NOMO-1 treated with dmso at 0.1 percent for 144 hours (cell line): ENCODE data around the gene DUSP2.
"Not testable (repeated sequence)": the region's sequence is repeated elsewhere in the genome, so short reads cannot be mapped to it uniquely, and the experiment has no call there.

Experiments used
- DNase-seq: peaks from one replicate; lab custom pipeline; 2025; ENCODE audit not compliant: unreplicated experiment; lab: John Stamatoyannopoulos, UW

The DUSP2 gene

DNA sequence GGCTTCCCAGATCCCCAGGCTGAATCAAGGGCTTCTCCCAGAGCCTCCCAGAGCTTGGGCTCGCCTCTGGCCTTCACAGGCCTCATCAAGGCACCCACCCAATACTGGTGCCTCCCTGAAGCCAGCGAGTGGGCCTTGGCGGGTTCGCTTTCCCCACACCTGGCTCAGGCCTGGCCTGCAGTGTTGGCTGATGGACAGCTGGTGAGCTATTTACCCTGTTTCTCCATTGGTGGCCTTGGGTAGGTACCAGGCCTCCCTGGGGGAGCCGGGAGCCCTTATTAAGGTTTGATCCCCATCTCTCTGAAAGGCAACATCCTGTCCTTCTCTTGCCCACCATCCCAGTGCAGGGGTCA, 18.2 kb upstream of the DUSP2 start:
- DNase-seq, result no peak

DNA sequence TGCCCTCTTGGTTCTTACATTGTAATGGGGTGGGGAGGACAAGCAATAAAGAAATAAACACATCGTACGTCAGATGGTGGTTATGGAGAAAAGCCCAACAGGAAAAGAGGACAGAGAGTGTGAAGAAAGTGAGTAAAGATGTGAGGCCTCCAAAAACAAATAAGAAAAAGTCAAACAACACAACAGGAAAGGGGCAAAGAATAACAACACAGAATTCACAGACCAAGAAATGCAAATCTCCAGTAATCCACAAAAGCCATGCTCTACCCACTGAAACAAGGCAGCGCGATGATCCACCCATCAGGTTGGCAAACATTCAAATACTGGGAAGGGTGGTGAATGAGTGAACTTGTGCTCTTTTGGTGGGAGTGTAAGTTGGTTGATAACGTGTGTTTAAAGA, 16.7 kb upstream of the DUSP2 start:
- no peak for DNase-seq

- not testable (repeated sequence) for DNase-seq
Measured at GRCh38 chr2:96160366-96160765, 15.1 kb upstream of the DUSP2 start.

GRCh38 chr2:96159084-96159830, 14.0 kb upstream of the DUSP2 start:
- DNase-seq, result no peak

DNA sequence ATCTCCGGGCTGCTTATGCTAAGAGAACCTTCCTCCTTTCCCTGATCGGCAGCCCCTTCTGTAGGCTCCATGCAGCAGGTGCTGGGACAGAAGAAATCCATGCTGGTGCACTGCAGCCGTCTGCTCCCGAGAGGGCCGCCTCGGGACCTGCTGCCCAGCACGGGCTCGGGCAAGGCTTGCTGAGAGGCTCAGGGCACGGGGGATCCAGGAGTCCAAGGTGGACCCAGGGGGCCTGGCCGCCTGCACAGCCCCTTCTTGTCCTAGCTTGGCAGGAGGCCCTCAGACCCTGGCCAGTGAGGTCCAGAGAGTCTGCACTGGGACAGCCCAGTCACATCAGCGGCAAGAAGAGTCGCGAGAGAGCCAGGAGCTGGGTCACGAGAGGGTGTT, 13.3 kb upstream of the DUSP2 start:
- no peak for DNase-seq

DNA sequence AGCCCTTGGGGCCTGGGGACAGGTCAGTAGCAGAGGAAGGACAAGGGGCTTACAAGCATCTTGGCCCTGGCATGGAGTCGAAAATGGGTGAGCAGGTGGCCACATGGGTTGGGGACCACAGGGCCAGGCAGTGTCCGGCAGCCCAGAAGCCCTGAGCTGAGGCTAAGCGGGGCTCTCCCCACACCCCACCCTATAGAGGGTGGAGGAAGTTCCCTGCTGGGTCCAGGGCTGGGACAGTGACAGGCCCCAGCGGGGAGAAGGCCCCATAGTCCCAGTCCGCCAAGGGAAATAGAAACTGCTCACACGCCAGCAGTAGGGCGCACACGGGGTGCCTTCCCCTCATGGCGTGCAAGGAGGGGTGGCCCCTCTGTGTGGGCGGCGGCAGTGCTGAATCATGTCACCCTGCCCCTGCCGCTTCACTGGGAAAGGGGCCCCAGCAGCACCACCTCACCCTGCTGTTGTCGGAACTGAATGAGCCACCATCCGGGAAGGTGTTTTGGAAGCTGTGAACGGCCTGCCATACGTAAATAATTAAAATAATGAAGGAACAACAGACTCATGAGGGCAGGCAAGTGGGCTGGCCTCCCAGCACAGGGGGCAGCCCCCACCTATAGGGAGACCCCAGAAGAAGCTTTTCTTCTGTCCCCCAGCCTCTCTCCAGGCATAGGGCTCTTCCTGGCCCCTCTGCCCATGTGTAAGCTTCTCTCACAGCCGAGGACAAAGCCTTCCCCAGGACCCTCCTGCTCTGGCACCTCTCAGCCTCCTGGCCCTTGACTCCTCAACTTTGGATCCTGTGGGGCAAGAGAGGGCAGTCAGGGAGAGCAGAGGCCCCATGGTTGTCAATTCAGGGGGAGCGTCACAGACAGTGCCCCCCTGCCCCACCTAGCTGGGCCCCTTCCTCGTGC, 12.7 kb upstream of the DUSP2 start:
- no peak for DNase-seq

- DNase-seq, result no peak
Measured at GRCh38 chr2:96156926-96157648, 11.8 kb upstream of the DUSP2 start.

DNA sequence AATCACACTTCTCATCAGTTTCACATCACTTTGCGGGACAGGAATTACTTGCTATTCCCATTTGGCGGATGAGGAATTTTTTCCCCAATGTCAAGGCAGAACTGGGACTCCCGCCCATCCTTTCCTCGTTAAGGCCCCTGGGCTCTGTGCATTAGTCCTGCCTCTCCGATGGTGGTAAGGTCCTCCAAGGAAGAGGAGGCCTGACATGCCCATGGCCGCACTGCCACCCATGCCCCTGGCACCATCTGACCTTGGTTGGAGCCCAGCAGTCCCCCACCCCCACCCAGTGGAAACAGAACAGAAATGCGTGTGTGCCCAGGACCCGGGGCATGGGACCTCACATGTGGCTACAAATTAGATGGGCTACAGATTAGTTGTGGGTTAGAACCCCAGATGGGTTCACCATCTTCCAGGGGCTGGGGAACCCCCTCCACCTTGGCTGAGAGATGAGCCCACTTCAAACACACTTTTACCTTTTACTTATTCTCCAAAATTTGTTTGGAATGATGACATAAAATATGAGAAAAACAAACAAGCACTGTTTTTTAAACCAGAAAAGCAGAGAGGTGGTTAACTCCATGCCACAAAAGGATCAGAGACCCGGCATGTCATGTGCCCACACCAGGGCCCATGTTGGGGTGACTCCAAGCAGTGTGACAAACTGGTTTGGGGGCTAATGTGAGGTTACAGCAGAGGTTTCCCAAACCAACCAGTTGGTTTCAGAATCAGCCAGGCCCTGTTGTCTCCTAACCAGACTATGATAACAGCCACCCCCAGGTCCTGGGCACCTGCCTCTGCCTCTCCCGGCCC, 11.0 kb upstream of the DUSP2 start:
- no peak for DNase-seq

GRCh38 chr2:96154506-96155380, 9.5 kb upstream of the DUSP2 start:
- no peak for DNase-seq

- DNase-seq, result no peak
Measured at GRCh38 chr2:96153991-96154431, 8.8 kb upstream of the DUSP2 start.

DNA sequence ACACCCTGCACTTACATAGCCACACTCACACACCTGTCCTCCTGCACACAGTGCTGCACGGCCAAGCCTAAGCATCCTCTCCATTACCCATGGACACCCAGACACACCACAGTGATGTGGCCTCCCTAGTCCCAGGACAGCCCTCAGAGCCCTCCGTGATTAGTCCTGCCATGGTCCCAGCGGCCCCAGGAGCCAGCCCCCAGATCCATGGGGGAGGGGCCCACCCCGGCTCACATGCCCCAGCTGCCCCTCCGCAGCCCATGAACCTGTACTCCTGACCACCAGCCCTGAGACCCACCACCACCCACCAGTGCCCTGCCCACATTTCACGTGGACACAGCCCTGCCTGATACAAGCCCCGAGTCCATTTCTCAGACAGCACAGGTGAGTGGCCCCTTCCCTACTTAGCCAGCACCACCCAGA, 8.1 kb upstream of the DUSP2 start:
- DNase-seq, result no peak

DNA sequence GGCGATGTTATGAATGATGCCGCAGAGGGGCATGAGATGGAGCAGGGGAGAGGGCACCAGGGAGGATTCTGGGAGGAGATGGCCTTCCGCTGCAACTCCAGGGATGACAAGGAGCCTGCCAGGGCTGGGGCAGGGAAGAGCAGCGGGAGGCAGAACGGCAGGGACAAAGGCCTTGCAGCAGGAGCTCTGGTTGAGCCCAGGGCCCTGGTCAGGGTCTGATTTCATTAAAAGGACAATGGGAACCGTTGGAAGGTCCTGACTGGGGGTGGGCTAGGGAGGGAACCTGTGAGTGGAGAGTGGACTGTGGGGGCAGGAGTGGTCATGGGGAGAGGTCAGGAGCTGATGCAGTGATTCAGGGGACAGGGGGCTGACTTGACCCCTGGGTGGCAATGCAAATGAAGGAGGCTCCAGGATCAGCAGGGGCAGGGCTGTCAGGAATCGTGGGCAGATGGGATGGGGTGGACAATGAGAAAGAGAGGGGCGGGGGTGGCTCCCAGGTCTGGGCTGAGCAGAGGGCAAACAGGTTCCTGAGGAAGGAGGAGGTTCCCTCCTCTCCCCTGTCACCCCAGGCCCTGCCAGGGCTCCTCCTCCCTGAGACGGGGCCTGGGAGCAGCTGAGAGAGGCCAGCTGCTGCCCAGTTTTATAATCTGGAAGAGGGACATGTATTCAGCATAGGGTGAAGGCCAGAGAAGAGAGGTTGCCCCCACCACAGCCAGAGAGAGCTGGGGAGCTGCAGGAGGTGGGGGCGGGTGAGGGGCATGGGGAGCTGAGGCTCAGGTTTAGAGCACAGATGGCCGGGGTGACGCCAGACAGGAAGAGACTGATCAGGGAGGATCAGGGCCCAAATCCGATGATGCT, 7.3 kb upstream of the DUSP2 start:
- DNase-seq, result no peak

DNA sequence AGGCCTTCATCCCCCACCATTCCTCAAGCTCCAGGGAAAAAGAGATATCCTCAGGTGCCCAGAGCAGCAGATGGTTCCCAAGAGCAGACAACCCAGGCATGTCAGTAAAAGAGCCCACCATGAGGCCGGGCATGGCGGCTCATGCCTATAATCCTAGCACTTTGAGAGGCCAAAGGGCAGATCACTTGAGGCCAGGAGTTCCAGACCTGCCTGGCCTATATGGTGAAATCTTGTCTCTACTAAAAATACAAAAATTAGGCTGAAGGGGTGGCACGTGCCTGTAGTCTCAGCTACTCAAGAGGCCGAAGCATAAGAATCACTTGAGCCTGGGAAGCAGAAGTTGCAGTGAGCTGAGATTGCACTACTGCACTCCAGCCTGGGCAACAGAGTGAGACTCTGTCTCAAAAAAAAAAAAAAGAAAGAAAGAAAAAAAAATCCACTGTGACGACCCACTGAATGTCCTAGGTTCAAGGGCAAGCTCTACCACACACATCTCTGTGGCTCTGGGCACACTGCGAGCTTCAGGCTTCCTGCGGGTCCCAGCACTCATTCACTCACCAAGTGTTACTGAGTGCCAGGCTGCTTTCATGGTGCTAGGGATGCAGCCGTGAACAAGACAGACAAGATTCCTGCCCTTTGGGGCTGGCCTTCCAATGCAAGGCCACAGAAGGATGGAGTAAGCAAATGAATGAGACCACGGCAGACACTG, 6.5 kb upstream of the DUSP2 start:
- DNase-seq, result no peak

GRCh38 chr2:96150791-96151594, 5.8 kb upstream of the DUSP2 start:
- no peak for DNase-seq

DNA sequence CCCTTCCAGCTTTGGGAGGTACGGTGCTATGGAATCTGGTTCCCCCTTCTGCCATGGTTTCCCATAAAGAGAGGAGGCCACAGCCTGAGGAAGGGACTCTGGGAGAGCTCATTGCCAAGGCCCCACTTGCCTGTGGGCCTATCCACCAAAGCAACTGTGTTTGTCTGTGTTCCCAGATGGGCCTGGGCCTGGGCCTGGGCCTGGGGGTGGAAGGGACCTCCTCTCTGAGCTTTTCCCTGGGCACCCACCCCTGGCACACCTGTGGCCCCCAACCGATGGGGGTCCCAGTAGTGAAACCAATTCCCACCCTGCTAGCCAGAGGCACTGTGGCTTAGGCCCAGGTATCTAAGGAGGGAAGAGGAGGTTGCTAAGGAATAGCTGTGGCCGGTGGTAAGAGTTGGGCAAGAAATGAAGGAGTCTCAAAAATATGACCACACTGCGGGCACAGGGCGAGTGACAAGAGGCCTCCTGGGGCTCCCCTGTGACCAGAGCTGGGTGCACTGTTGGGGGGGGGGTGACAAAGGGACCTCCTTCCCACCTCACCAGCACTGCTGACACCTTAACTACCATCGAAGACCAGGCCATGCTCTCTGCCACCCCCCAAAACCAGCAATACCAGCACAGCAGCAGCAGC, 4.9 kb upstream of the DUSP2 start:
- no peak for DNase-seq

DNA sequence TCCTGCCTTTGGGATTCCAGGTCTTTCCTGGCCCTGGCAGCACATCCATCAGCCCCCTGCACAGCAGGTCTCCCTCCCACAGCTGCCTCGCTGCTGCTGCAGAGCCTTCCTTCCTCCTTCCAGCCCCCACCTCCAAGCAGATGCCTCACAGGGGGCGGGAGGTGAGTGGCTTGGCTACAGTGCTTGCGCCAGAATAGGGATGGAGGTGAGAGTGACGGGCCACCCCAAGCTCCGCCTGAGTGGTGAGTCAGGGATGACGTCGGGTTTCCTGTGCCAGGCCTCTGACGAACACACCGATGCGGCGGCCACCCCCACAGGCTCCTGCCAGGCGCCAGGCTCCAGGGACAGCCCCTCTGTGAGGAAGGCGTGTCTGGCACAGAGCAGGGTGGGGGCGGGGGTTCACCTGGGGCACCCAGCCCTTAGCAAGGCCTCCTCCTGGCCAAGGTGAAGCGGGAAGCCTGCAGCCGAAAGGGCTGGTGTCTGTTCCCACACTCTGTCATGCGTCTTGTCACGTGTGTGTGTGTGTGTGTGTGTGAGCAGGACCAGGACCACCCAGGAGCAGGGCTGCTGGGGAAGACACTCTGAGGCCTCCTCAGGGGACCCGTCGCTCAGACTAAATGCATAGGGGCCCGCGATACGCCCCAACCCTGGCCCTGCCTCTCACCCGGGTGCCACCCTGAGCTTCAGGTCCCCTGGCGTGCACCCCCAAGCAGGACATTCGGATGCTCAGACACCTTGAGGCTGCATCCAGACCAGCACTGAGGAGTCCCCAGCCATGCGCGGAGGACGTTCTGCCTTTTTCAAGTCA, 3.4 kb upstream of the DUSP2 start:
- peak; percentile 87 for DNase-seq
